ENCODE measurements around the gene TTC21A.

DNA sequence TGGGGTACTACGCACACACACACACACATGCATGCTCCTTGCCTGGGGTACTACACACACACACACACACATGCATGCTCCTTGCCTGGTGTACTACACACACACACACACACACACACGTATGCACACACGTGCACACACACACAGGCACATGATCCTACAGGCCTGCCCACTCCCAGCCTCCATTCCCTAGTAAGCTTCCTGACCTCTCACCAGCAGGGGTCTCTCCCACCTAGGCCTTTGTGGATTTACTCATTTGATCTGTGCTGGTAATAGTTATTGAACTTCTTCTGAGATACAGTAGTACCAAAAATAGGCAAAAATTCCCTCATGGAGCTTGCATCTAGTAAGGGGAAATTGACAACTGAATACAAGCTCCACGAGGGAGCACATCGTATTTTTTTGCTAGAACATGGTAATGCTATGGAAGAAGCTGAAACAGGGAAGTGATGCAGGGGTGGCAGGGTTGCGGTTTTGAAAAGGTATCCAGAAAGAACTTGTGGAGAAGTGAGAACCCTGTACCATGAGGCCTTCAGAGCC, 19.1 kb downstream of the TTC21A start:
- no peak for TF ChIP-seq TAF1 (IDR thresholded peaks at IDR 0.05; ENCODE audit: low read depth, low read length)
- no peak for TF ChIP-seq POLR2A (IDR thresholded peaks at IDR 0.05; ENCODE audit: low read depth, low read length)
- no peak for TF ChIP-seq POLR2AphosphoS5 (IDR thresholded peaks at IDR 0.05; ENCODE audit: low read depth, low read length)
- peak; percentile 78 for TF ChIP-seq SPI1 (IDR thresholded peaks at IDR 0.05; ENCODE audit: low read depth, low read length)
- no peak for TF ChIP-seq PAX5 (IDR thresholded peaks at IDR 0.05; ENCODE audit: insufficient read depth, low read length, severe bottlenecking)

Measured in GM12891 (cell line).